HepG2 (cell line): Measurements from ENCODE around the gene GNPDA1. TPM values are rescaled to one million over a fixed set of nuclear protein-coding genes. Genes with fewer than 3 reads are reported as not detected.

Source experiments
- ARHGAP35 ChIP-seq: sonication (generic); formaldehyde crosslinking; IDR thresholded peaks from 2 replicates; pipeline ENCODE4 v1.9.0; 2022; ENCODE audit warnings: mild to moderate bottlenecking, inconsistent platforms, moderate library complexity, missing genetic modification reagents, borderline replicate concordance
- FOSL1 ChIP-seq: sonication (generic); formaldehyde crosslinking; IDR thresholded peaks from 2 replicates; pipeline ENCODE4 v1.9.0; 2021; ENCODE audit warnings: missing genetic modification reagents, borderline replicate concordance
- FOXP1 ChIP-seq, 2 experiments: fragments of 450-650 bp in 1 of 2; IDR thresholded peaks; 2 replicates each; pipeline ENCODE4 v1.6.1; 2017 to 2018; ENCODE audit warnings: antibody characterized with exemption in 1 of 2
- HCFC1 ChIP-seq: fragments of 150-350 bp; IDR thresholded peaks from 2 replicates; pipeline ENCODE4 v1.6.1; 2014; ENCODE audit warnings: low read depth, low read length
- KDM4B ChIP-seq: sonication (generic); formaldehyde crosslinking; IDR thresholded peaks from 2 replicates; pipeline ENCODE4 v1.4.0; 2020; ENCODE audit warnings: missing genetic modification reagents
- KLF6 ChIP-seq: IDR thresholded peaks from 2 replicates; pipeline ENCODE4 v1.8.0; 2016; ENCODE audit warnings: missing biosample characterization, missing genetic modification reagents
- MBD4 ChIP-seq: IDR thresholded peaks from 2 replicates; pipeline ENCODE4 v1.6.1; 2012; ENCODE audit warnings: low read length, inconsistent platforms, borderline replicate concordance
- PRPF4 ChIP-seq: fragments of 200-400 bp; formaldehyde crosslinking; IDR thresholded peaks from 2 replicates; pipeline ENCODE4 v1.6.1; 2016; ENCODE audit warnings: low read length, low read depth; ENCODE audit not compliant: poor library complexity, severe bottlenecking
- SAP130 ChIP-seq: IDR thresholded peaks from 2 replicates; pipeline ENCODE4 v1.6.1; 2016; ENCODE audit warnings: low read depth
- SETDB1 ChIP-seq: sonication (generic); formaldehyde crosslinking; IDR thresholded peaks from 2 replicates; pipeline ENCODE4 v1.5.1; 2020; ENCODE audit warnings: missing genetic modification reagents, mild to moderate bottlenecking, borderline replicate concordance
- SKI ChIP-seq: fragments of 450-650 bp; IDR thresholded peaks from one replicate; pipeline ENCODE4 v1.6.1; 2018; ENCODE audit warnings: mild to moderate bottlenecking; ENCODE audit not compliant: partially characterized antibody
- TBP ChIP-seq: sonication (generic); formaldehyde crosslinking; IDR thresholded peaks from 2 replicates; pipeline ENCODE4 v1.5.0; 2020; ENCODE audit warnings: missing genetic modification reagents
- ZBTB3 ChIP-seq: sonication (generic); formaldehyde crosslinking; IDR thresholded peaks from 2 replicates; pipeline ENCODE4 v1.4.0; 2020; ENCODE audit warnings: low read depth, mild to moderate bottlenecking, moderate library complexity, missing genetic modification reagents, borderline replicate concordance
- ZFP36L2 ChIP-seq: sonication (generic); formaldehyde crosslinking; IDR thresholded peaks from 2 replicates; pipeline ENCODE4 v1.4.0; 2020; ENCODE audit warnings: missing genetic modification reagents
- ZFY ChIP-seq: sonication (generic); formaldehyde crosslinking; IDR thresholded peaks from 2 replicates; pipeline ENCODE4 v1.4.0; 2020; ENCODE audit warnings: missing genetic modification reagents
- ZNF331 ChIP-seq: sonication (generic); formaldehyde crosslinking; IDR thresholded peaks from 2 replicates; pipeline ENCODE4 v1.4.0; 2020; ENCODE audit warnings: missing genetic modification reagents
- ZNF792 ChIP-seq: IDR thresholded peaks from 2 replicates; pipeline ENCODE4 v1.6.1; 2016
- polyA plus RNA-seq, 8 experiments: library from polyadenylated mRNA; depleted of rRNA in 3 of 8; stranded (reverse) in 7 of 8; unstranded in 1 of 8; fragments of >200 nt; fragmentation: Illumina TruSeq in 4 of 8; extraction: Trizol in 4 of 8; gene quantifications; 2 replicates each; pipeline versions ENCODE4 v1.2.1 to v1.2.3, GENCODE V29; 2011 to 2016; ENCODE audit warnings: low read depth in 4 of 8, missing spikeins in 1 of 8, mixed read lengths in 1 of 8; ENCODE audit not compliant: insufficient read depth in 1 of 8
- total RNA-seq, 5 experiments: library from RNA; depleted of rRNA; stranded (reverse); fragments of >200 nt; fragmentation: Illumina TruSeq; extraction: Trizol; gene quantifications; 2 replicates each; pipeline ENCODE4 v1.2.3, GENCODE V29; 2016; ENCODE audit warnings: low read depth in 1 of 5
- TF ChIP-seq, protein P1 (sequence below): sonication (generic); formaldehyde crosslinking; IDR thresholded peaks from 2 replicates; pipeline ENCODE4; 2020; ENCODE audit warnings: missing genetic modification reagents, mild to moderate bottlenecking, borderline replicate concordance
- TF ChIP-seq, protein P2 (sequence below): sonication (generic); formaldehyde crosslinking; IDR thresholded peaks from 2 replicates; pipeline ENCODE4 v1.4.0; 2020; ENCODE audit warnings: missing genetic modification reagents
- TF ChIP-seq, protein P3 (sequence below): sonication (generic); formaldehyde crosslinking; conservative IDR thresholded peaks from 2 replicates; pipeline ENCODE4 v1.8.0; 2022; ENCODE audit warnings: missing genetic modification reagents
- TF ChIP-seq, protein P4 (sequence below): sonication (generic); formaldehyde crosslinking; IDR thresholded peaks from 2 replicates; pipeline ENCODE4 v1.8.0; 2022; ENCODE audit warnings: missing genetic modification reagents, mild to moderate bottlenecking, borderline replicate concordance
- TF ChIP-seq, protein P5 (sequence below): IDR thresholded peaks from 2 replicates; pipeline ENCODE4 v1.6.1; 2016; ENCODE audit warnings: missing compliant biosample characterization, missing genetic modification reagents, borderline replicate concordance
- TF ChIP-seq, protein P6 (sequence below): fragments of 450-650 bp; IDR thresholded peaks from 2 replicates; pipeline ENCODE4 v1.6.1; 2017

GNPDA1 gene
- total and polyA plus RNA-seq, 2 of the 13 experiments (the other 11 are each of a cell fraction or from before 2014, with no cell fraction given): 6.0 to 54.1 TPM

DNA sequence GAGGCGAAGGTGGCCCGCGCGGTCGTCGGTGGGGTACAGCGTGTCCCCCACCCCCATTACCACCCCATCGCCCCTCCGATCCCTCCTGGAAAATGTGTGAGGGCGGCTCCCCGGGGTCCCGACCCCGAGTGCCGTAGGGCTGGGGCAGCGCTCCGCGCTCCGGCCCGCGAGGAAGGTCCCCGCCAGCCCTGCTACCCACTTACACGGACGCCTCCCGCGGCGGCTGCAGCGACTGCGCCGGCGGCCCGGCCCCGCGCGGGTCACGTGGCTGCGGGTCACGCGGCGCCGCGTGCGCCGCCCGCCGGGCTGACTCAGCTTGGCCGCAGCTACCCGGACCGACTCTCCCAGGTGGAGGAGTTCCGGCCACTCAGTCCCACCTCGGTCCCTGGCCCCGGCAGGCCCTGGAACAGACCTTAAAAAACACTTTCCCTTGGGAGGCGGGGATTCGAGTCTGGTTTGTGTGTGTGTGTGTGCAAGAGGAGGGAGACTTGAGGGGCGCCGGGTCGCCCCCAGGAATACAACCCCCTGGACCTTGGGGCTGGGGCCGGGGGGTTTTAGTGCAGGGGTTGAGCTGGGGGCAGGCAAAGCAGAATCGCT lies at the start of gene GNPDA1 (continued):
- TF ChIP-seq, protein P1, sequence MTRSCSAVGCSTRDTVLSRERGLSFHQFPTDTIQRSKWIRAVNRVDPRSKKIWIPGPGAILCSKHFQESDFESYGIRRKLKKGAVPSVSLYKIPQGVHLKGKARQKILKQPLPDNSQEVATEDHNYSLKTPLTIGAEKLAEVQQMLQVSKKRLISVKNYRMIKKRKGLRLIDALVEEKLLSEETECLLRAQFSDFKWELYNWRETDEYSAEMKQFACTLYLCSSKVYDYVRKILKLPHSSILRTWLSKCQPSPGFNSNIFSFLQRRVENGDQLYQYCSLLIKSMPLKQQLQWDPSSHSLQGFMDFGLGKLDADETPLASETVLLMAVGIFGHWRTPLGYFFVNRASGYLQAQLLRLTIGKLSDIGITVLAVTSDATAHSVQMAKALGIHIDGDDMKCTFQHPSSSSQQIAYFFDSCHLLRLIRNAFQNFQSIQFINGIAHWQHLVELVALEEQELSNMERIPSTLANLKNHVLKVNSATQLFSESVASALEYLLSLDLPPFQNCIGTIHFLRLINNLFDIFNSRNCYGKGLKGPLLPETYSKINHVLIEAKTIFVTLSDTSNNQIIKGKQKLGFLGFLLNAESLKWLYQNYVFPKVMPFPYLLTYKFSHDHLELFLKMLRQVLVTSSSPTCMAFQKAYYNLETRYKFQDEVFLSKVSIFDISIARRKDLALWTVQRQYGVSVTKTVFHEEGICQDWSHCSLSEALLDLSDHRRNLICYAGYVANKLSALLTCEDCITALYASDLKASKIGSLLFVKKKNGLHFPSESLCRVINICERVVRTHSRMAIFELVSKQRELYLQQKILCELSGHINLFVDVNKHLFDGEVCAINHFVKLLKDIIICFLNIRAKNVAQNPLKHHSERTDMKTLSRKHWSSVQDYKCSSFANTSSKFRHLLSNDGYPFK (CRISPR knock-in tag): no peak
- TF ChIP-seq, protein P2, sequence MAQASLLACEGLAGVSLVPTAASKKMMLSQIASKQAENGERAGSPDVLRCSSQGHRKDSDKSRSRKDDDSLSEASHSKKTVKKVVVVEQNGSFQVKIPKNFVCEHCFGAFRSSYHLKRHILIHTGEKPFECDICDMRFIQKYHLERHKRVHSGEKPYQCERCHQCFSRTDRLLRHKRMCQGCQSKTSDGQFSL: 0 out of 2 replicates have a peak, but pooled peaks have one; percentile 30
- TF ChIP-seq ZNF792 (CRISPR knock-in tag) (0 out of 2 replicates have a peak, but pooled peaks have one; percentile 37), TBP (CRISPR knock-in tag) (no peak), FOSL1 (CRISPR knock-in tag) (no peak), ZFY (CRISPR knock-in tag) (peak; percentile 85), FOXP1 (IDR thresholded peaks at IDR 0.05) (no peak), FOXP1 (CRISPR knock-in tag; IDR thresholded peaks at IDR 0.05) (no peak), ZBTB3 (CRISPR knock-in tag) (no peak), SAP130 (CRISPR knock-in tag) (peak; percentile 69), KLF6 (CRISPR knock-in tag) (no peak), ARHGAP35 (no peak), ZFP36L2 (CRISPR knock-in tag) (no peak), KDM4B (CRISPR knock-in tag) (no peak), HCFC1 (no peak), ZNF331 (CRISPR knock-in tag) (peak; percentile 16; the same call in 1 of the 2 replicates), SETDB1 (CRISPR knock-in tag) (no peak), SKI (peak; percentile 52), MBD4 (no peak), PRPF4 (no peak)
- TF ChIP-seq, protein P3, sequence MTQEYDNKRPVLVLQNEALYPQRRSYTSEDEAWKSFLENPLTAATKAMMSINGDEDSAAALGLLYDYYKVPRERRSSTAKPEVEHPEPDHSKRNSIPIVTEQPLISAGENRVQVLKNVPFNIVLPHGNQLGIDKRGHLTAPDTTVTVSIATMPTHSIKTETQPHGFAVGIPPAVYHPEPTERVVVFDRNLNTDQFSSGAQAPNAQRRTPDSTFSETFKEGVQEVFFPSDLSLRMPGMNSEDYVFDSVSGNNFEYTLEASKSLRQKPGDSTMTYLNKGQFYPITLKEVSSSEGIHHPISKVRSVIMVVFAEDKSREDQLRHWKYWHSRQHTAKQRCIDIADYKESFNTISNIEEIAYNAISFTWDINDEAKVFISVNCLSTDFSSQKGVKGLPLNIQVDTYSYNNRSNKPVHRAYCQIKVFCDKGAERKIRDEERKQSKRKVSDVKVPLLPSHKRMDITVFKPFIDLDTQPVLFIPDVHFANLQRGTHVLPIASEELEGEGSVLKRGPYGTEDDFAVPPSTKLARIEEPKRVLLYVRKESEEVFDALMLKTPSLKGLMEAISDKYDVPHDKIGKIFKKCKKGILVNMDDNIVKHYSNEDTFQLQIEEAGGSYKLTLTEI (CRISPR knock-in tag): no peak
- TF ChIP-seq, protein P4, sequence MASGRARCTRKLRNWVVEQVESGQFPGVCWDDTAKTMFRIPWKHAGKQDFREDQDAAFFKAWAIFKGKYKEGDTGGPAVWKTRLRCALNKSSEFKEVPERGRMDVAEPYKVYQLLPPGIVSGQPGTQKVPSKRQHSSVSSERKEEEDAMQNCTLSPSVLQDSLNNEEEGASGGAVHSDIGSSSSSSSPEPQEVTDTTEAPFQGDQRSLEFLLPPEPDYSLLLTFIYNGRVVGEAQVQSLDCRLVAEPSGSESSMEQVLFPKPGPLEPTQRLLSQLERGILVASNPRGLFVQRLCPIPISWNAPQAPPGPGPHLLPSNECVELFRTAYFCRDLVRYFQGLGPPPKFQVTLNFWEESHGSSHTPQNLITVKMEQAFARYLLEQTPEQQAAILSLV (CRISPR knock-in tag): no peak
- TF ChIP-seq, protein P5, sequence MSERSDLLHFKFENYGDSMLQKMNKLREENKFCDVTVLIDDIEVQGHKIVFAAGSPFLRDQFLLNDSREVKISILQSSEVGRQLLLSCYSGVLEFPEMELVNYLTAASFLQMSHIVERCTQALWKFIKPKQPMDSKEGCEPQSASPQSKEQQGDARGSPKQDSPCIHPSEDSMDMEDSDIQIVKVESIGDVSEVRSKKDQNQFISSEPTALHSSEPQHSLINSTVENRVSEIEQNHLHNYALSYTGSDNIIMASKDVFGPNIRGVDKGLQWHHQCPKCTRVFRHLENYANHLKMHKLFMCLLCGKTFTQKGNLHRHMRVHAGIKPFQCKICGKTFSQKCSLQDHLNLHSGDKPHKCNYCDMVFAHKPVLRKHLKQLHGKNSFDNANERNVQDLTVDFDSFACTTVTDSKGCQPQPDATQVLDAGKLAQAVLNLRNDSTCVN: no peak
- TF ChIP-seq, protein P6, sequence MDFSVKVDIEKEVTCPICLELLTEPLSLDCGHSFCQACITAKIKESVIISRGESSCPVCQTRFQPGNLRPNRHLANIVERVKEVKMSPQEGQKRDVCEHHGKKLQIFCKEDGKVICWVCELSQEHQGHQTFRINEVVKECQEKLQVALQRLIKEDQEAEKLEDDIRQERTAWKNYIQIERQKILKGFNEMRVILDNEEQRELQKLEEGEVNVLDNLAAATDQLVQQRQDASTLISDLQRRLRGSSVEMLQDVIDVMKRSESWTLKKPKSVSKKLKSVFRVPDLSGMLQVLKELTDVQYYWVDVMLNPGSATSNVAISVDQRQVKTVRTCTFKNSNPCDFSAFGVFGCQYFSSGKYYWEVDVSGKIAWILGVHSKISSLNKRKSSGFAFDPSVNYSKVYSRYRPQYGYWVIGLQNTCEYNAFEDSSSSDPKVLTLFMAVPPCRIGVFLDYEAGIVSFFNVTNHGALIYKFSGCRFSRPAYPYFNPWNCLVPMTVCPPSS: no peak
